Measurements from ENCODE around the gene COMP. TPM values are rescaled to one million over a fixed set of nuclear protein-coding genes. Genes with fewer than 3 reads are reported as not detected.

The COMP gene
- total RNA-seq, 1 experiment from 2014 or later = 0.16 TPM

DNA sequence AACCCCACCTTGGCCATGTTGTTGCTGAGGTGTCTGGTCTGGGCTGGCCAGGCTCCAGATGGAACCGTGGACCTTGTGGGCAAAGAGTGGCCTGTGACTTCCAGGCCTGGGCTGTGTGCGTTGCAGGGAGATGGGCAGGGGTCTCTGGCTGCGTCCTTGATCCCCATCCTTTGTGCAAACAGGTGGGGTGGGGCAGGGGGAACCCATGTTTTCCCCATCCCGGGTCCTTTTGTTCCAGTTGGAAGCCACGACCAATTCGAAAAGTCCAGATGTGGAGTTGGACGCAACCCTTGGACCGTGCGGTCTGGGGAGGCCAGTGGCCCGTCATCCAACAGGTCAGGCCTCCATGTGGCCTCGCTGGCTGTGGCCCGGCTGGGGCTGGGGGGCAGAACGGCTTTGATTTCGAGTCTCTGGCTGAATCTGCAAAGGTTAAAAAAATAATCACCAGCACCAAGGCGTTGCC, 13.1 kb upstream of the COMP start:
- intact Hi-C loops (cut with micrococcal nuclease; ENCODE audit: unreplicated experiment) = no loop called here
- no peak overlapping the region for H3K4me3 ChIP-seq (ENCODE audit: low read depth, low read length)
- H3K4me1 ChIP-seq = no peaks in the 10 kb centered on the region
- H3K36me3 ChIP-seq (ENCODE audit: control insufficient read depth, insufficient read depth, low read length) = no peaks in the 10 kb centered on the region
- ChIA-PET CTCF (no interaction called here), POLR2A (no interaction called here)
- Mint-ChIP-seq H3K27me3 (ENCODE audit: insufficient read depth, unreplicated experiment) (no peaks in the 10 kb centered on the region), H3K9me3 (ENCODE audit: unreplicated experiment) (no peaks in the 10 kb centered on the region), H3K27ac (ENCODE audit: unreplicated experiment) (no peak overlapping the region), H3K4me1 (ENCODE audit: low read depth, unreplicated experiment) (no peaks in the 10 kb centered on the region), H3K36me3 (ENCODE audit: insufficient read depth, unreplicated experiment) (no peaks in the 10 kb centered on the region), H3K4me3 (ENCODE audit: unreplicated experiment) (no peak overlapping the region)
- TF ChIP-seq, protein P1, sequence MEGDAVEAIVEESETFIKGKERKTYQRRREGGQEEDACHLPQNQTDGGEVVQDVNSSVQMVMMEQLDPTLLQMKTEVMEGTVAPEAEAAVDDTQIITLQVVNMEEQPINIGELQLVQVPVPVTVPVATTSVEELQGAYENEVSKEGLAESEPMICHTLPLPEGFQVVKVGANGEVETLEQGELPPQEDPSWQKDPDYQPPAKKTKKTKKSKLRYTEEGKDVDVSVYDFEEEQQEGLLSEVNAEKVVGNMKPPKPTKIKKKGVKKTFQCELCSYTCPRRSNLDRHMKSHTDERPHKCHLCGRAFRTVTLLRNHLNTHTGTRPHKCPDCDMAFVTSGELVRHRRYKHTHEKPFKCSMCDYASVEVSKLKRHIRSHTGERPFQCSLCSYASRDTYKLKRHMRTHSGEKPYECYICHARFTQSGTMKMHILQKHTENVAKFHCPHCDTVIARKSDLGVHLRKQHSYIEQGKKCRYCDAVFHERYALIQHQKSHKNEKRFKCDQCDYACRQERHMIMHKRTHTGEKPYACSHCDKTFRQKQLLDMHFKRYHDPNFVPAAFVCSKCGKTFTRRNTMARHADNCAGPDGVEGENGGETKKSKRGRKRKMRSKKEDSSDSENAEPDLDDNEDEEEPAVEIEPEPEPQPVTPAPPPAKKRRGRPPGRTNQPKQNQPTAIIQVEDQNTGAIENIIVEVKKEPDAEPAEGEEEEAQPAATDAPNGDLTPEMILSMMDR (IDR thresholded peaks at IDR 0.05; ENCODE audit: insufficient read depth in 1 of 2, low read depth in 1 of 2, low read length in 1 of 2, severe bottlenecking in 1 of 2, unreplicated experiment in 1 of 2) = no peak
- BruUV-seq (replicated peaks) = no TSS peak
- DNase-seq = no peak
- H3K27me3 ChIP-seq (replicated peaks; ENCODE audit: control insufficient read depth, insufficient read depth, low read length) = no peaks in the 10 kb centered on the region
- H3K9me3 ChIP-seq = no peaks in the 10 kb centered on the region

DNA sequence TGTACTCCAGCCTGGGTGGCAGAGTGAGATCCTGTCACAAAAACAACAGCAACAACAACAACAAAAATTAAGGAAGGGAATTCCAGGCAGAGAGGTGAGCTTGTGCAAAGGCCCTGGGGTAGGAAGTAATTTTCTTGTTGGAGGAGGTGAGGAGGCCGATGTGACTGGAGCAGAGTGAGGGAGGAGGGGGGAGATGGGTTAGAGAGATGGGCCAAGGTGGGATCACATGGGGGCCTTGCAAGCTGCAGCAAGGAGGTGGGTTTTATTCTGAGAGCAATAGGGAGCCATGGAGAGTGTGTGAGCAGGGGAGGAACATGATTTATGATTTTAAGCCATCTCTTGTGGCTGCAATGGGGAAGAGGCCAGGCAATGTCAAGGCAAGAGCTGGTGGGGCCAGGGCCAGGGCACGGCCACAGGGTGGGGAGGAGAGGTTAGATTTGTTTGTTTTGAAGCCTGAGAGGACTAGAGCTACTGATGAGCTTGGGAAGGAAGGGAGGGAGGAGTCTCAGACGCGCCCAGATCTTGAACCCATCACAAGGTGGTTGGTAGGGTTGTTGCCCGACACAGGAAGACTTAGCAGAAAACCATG, 12.5 kb upstream of the COMP start:
- intact Hi-C loops (cut with micrococcal nuclease; ENCODE audit: unreplicated experiment) = no loop called here
- H3K4me1 Mint-ChIP-seq (ENCODE audit: low read depth, unreplicated experiment) = no peaks in the 10 kb centered on the region
- Histone ChIP-seq H3K9me3 (no peaks in the 10 kb centered on the region), H3K36me3 (ENCODE audit: control insufficient read depth, insufficient read depth, low read length) (no peaks in the 10 kb centered on the region), H3K4me3 (ENCODE audit: low read depth, low read length) (no peak overlapping the region), H3K27me3 (replicated peaks; ENCODE audit: control insufficient read depth, insufficient read depth, low read length) (no peaks in the 10 kb centered on the region), H3K4me1 (peaks cover 3% of the 10 kb centered on the region)
- CTCF ChIA-PET = no interaction called here
- POLR2A ChIA-PET = no interaction called here
- no peak for DNase-seq
- no peaks in the 10 kb centered on the region for H3K36me3 Mint-ChIP-seq (ENCODE audit: insufficient read depth, unreplicated experiment)
- H3K27me3 Mint-ChIP-seq (ENCODE audit: insufficient read depth, unreplicated experiment) = no peaks in the 10 kb centered on the region
- H3K9me3 Mint-ChIP-seq (ENCODE audit: unreplicated experiment) = no peaks in the 10 kb centered on the region
- BruUV-seq (replicated peaks) = no TSS peak
- no peak overlapping the region for H3K4me3 Mint-ChIP-seq (ENCODE audit: unreplicated experiment)
- TF ChIP-seq, protein P1 (IDR thresholded peaks at IDR 0.05; ENCODE audit: insufficient read depth in 1 of 2, low read depth in 1 of 2, low read length in 1 of 2, severe bottlenecking in 1 of 2, unreplicated experiment in 1 of 2) = no peak
- H3K27ac Mint-ChIP-seq (ENCODE audit: unreplicated experiment) = no peak overlapping the region

DNA sequence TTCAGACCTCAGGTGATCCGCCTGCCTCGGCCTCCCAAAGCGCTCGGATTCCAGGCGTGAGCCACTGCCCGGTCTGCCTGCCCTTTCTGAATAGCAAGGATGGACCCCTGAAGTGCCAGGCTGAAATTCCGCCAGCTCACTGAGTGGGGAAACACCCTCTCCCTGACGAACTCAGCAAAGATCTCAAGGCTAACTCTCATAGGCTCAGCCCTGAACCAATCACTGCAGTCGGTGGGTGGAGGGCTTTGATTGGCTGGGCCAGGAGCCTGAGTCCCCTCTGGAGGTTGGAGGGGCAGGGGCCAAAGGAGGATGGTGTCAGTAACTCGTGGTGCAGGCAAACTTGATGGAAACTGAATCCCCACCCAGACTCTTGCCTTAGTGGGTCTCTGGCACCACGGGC, 11.2 kb upstream of the COMP start:
- ChIA-PET CTCF (no interaction called here), POLR2A (no interaction called here)
- H3K4me1 ChIP-seq = peaks cover 6% of the 10 kb centered on the region
- H3K27me3 ChIP-seq (replicated peaks; ENCODE audit: control insufficient read depth, insufficient read depth, low read length) = no peaks in the 10 kb centered on the region
- no peaks in the 10 kb centered on the region for H3K27me3 Mint-ChIP-seq (ENCODE audit: insufficient read depth, unreplicated experiment)
- no peaks in the 10 kb centered on the region for H3K9me3 Mint-ChIP-seq (ENCODE audit: unreplicated experiment)
- BruUV-seq (replicated peaks) = no TSS peak
- H3K4me1 Mint-ChIP-seq (ENCODE audit: low read depth, unreplicated experiment) = no peaks in the 10 kb centered on the region
- intact Hi-C loops (cut with micrococcal nuclease; ENCODE audit: unreplicated experiment) = no loop called here
- H3K4me3 Mint-ChIP-seq (ENCODE audit: unreplicated experiment) = no peak overlapping the region
- TF ChIP-seq, protein P1 (IDR thresholded peaks at IDR 0.05; ENCODE audit: insufficient read depth in 1 of 2, low read depth in 1 of 2, low read length in 1 of 2, severe bottlenecking in 1 of 2, unreplicated experiment in 1 of 2) = no peak
- H3K36me3 ChIP-seq (ENCODE audit: control insufficient read depth, insufficient read depth, low read length) = no peaks in the 10 kb centered on the region
- no peak overlapping the region for H3K27ac Mint-ChIP-seq (ENCODE audit: unreplicated experiment)
- H3K4me3 ChIP-seq (ENCODE audit: low read depth, low read length) = no peak overlapping the region
- DNase-seq = no peak
- no peaks in the 10 kb centered on the region for H3K36me3 Mint-ChIP-seq (ENCODE audit: insufficient read depth, unreplicated experiment)
- no peaks in the 10 kb centered on the region for H3K9me3 ChIP-seq

All from Caco-2 (cell line).